HUES64 (cell line): Measurements from ENCODE around the gene ING3.

Source experiments
- H3K27ac ChIP-seq: 2 replicates; pipeline ENCODE4 v1.7.0; 2013; ENCODE audit warnings: low read depth, low read length, inconsistent platforms
- H3K27me3 ChIP-seq: 2 replicates; pipeline ENCODE4 v1.6.1; 2013; ENCODE audit warnings: mild to moderate bottlenecking, low read length; ENCODE audit not compliant: insufficient read depth
- H3K36me3 ChIP-seq: 2 replicates; pipeline ENCODE4 v1.6.1; 2013; ENCODE audit warnings: mild to moderate bottlenecking, low read length; ENCODE audit not compliant: insufficient read depth
- H3K4me1 ChIP-seq: 2 replicates; pipeline ENCODE4 v1.6.1; 2013; ENCODE audit warnings: mild to moderate bottlenecking, low read length, moderate library complexity; ENCODE audit not compliant: insufficient read depth
- H3K4me3 ChIP-seq: 2 replicates; pipeline ENCODE4 v1.5.1; 2013; ENCODE audit warnings: mild to moderate bottlenecking, low read length, moderate library complexity
- H3K9ac ChIP-seq: 2 replicates; pipeline ENCODE4 v1.6.1; 2013; ENCODE audit warnings: mild to moderate bottlenecking, low read depth, low read length
- H3K9me3 ChIP-seq: 2 replicates; pipeline ENCODE4 v1.6.1; 2013; ENCODE audit warnings: low read depth, low read length; ENCODE audit not compliant: insufficient read depth
- WGBS: fragments of 150-250, 120-280 bp; methylation state at CpG from one replicate; pipeline ENCODE4 v1.1.7; 2013; ENCODE audit warnings: missing lambda C conversion rate; 5-methylcytosine and 5-hydroxymethylcytosine counted together

ING3 gene

GRCh38 chr7:121020989-121021969, 70.7 kb downstream of the ING3 start:
- no peak overlapping the region for H3K9ac ChIP-seq
- H3K27me3 ChIP-seq = no peaks in the 10 kb centered on the region
- no peak overlapping the region for H3K27ac ChIP-seq
- WGBS = 100% methylated on average over 2 of the region's 5 CpGs
- no peaks in the 10 kb centered on the region for H3K4me1 ChIP-seq
- no peaks in the 10 kb centered on the region for H3K9me3 ChIP-seq
- H3K4me3 ChIP-seq = no peak overlapping the region
- no peaks in the 10 kb centered on the region for H3K36me3 ChIP-seq

- H3K27ac ChIP-seq = no peak overlapping the region
- no peaks in the 10 kb centered on the region for H3K27me3 ChIP-seq
- H3K4me1 ChIP-seq = peaks cover 8% of the 10 kb centered on the region; the same call in 1 of the 2 replicates
Observed at GRCh38 chr7:121023194-121023593, 72.6 kb downstream of the ING3 start.

GRCh38 chr7:121023683-121024511, 73.3 kb downstream of the ING3 start:
- H3K4me1 ChIP-seq = peaks cover 13% of the 10 kb centered on the region; the same call in 1 of the 2 replicates
- no peaks in the 10 kb centered on the region for H3K9me3 ChIP-seq
- no peaks in the 10 kb centered on the region for H3K27me3 ChIP-seq
- H3K9ac ChIP-seq = no peak overlapping the region
- H3K4me3 ChIP-seq = no peak overlapping the region
- 93% methylated on average over 8 of the region's 8 CpGs for WGBS
- H3K27ac ChIP-seq = no peak overlapping the region
- H3K36me3 ChIP-seq = no peaks in the 10 kb centered on the region

More at GRCh38 chr7:121023194-121023593, 72.6 kb downstream of the ING3 start:
- no peaks in the 10 kb centered on the region for H3K9me3 ChIP-seq
- H3K36me3 ChIP-seq = no peaks in the 10 kb centered on the region
- H3K4me3 ChIP-seq = no peak overlapping the region
- H3K9ac ChIP-seq = no peak overlapping the region

GRCh38 chr7:121024611-121025010, 74.0 kb downstream of the ING3 start:
- Histone ChIP-seq H3K9ac (no peak overlapping the region), H3K27me3 (no peaks in the 10 kb centered on the region), H3K4me1 (peaks cover 13% of the 10 kb centered on the region; the same call in 1 of the 2 replicates), H3K4me3 (no peak overlapping the region), H3K27ac (no peak overlapping the region), H3K9me3 (no peaks in the 10 kb centered on the region), H3K36me3 (no peaks in the 10 kb centered on the region)
- WGBS = 90% methylated on average over 3 of the region's 5 CpGs

- Histone ChIP-seq H3K9me3 (no peaks in the 10 kb centered on the region), H3K27ac (no peak overlapping the region), H3K4me3 (no peak overlapping the region), H3K27me3 (no peaks in the 10 kb centered on the region), H3K9ac (no peak overlapping the region), H3K36me3 (no peaks in the 10 kb centered on the region), H3K4me1 (peaks cover 13% of the 10 kb centered on the region; the same call in 1 of the 2 replicates)
- WGBS = 96% methylated on average over 1 of the region's 1 CpG
Observed at GRCh38 chr7:121026159-121026558, 75.6 kb downstream of the ING3 start.

- H3K27ac ChIP-seq = no peak overlapping the region
- no peaks in the 10 kb centered on the region for H3K27me3 ChIP-seq
- 98% methylated on average over 2 of the region's 3 CpGs for WGBS
- H3K4me3 ChIP-seq = no peak overlapping the region
- no peak overlapping the region for H3K9ac ChIP-seq
- no peaks in the 10 kb centered on the region for H3K36me3 ChIP-seq
- H3K4me1 ChIP-seq = peaks cover 13% of the 10 kb centered on the region; the same call in 1 of the 2 replicates
- H3K9me3 ChIP-seq = no peaks in the 10 kb centered on the region
Observed at GRCh38 chr7:121026577-121027111, 76.1 kb downstream of the ING3 start.
